ENCODE results near the gene RABGAP1L.

- TF ChIP-seq CTCF (IDR thresholded peaks at IDR 0.05): no peak
- no peak for TF ChIP-seq POLR2A (IDR thresholded peaks at IDR 0.05)
These were observed 498.1 kb downstream of the RABGAP1L start for GRCh38 chr1:174657411-174657810.

Measured in lower leg skin (tissue), 3 donors.